Heart right ventricle (tissue), 16 donors: ENCODE results near the gene FLT4. TPM values are rescaled to one million over a fixed set of nuclear protein-coding genes. Genes with fewer than 3 reads are reported as not detected.

Source experiments
- ATAC-seq, 8 donors: fragments of 200-7000 bp; cut with Tn5 transposase; one replicate each; pipeline ENCODE4 v1.9.1; 2020; ENCODE audit warnings: mild to moderate bottlenecking in 8 of 8, moderate library complexity in 8 of 8, moderate number of reproducible peaks in 1 of 8
- DNase-seq, 2 donors: peaks; one replicate each; pipeline ENCODE4 v3.0.0-alpha.2; 2020
- H3K27ac ChIP-seq, 10 donors: fragments of 200-600 bp; sonication (generic) in 2 of 10; one replicate each; pipeline versions ENCODE4 v1.5.0 to v1.8.0; 2020 to 2022; ENCODE audit warnings: mild to moderate bottlenecking in 3 of 10
- H3K27me3 ChIP-seq, 7 donors: fragments of 200-600 bp; one replicate each; pipeline ENCODE4 v1.8.0; 2021 to 2022; ENCODE audit warnings: mild to moderate bottlenecking in 2 of 7
- H3K36me3 ChIP-seq, 9 donors: fragments of 200-600 bp; sonication (generic) in 1 of 9; one replicate each; pipeline versions ENCODE4 v1.5.0 to v1.8.0; 2020 to 2022; ENCODE audit warnings: mild to moderate bottlenecking in 2 of 9
- H3K4me1 ChIP-seq, 9 donors: fragments of 200-600 bp; sonication (generic) in 1 of 9; one replicate each; pipeline versions ENCODE4 v1.5.0 to v1.8.0; 2020 to 2022; ENCODE audit warnings: mild to moderate bottlenecking in 4 of 9
- H3K4me3 ChIP-seq, 10 donors: fragments of 200-600 bp; sonication (generic) in 2 of 10; one replicate each; pipeline versions ENCODE4 v1.5.0 to v1.8.0; 2020 to 2022; ENCODE audit warnings: mild to moderate bottlenecking in 7 of 10, moderate library complexity in 2 of 10
- H3K9me3 ChIP-seq, 11 donors: fragments of 200-600 bp in 10 of 11; sonication (generic) in 2 of 11; one replicate each; pipeline versions ENCODE4 v1.5.0 to v1.8.0; 2013 to 2022; ENCODE audit warnings: mild to moderate bottlenecking in 2 of 11, control low read depth in 1 of 11, moderate library complexity in 1 of 11
- WGBS, 2 donors: extraction: QIAGEN DNeasy Blood & Tissue Kit; methylation state at CpG; one replicate each; pipeline ENCODE4 v1.1.7; 2013; ENCODE audit warnings: inconsistent platforms in 1 of 2; 5-methylcytosine and 5-hydroxymethylcytosine counted together
- intact Hi-C, 10 donors: fragments of 100-400 bp; cut with DNase I; formaldehyde crosslinking; loops; one replicate each; pipeline versions ENCODE4 v1.11.1 to v1.14.2; 2022
- polyA plus RNA-seq, 2 donors: library from polyadenylated mRNA; stranded (reverse); fragments of 200-250 nt; gene quantifications; one replicate each; pipeline ENCODE4 v1.2.3, GENCODE V29; 2013
- total RNA-seq, 10 donors: library from RNA; stranded (reverse); fragmentation: NEBNext Ultra II Directional in 3 of 10; extraction: Animal tissue kit (Norgen Biotek cat#: 25700) in 3 of 10; gene quantifications; one replicate each; pipeline versions ENCODE4 v1.2.1 to v1.2.4, GENCODE V29; 2021 to 2023
- TF ChIP-seq, protein P1 (sequence below), 9 donors: fragments of 200-600 bp; sonication (generic) in 2 of 9; IDR thresholded peaks; one replicate each; pipeline versions ENCODE4 v1.5.0 to v1.8.0; 2021 to 2022; ENCODE audit warnings: antibody characterized with exemption in 9 of 9, mild to moderate bottlenecking in 5 of 9, moderate library complexity in 1 of 9
- donor health status: Arrhythmogenic right ventricular cardiomyopathy.
- donor health status: ischemic (EF 13 %, LVEDD 7.1; RV severe dilation, severe dysfunction).
- donor health status: healthy with polysubstance abuse.
- donor health status: DM: no; HTN: yes; CAD: no.
- donor health status: DM: no; HTN: no; CAD: no.
- donor health status: ischemic (EF 25% LVEDD 6.9; RV normal size, moderate dysfunction).
- donor health status: ischemic (EF 25% LVEDD 5.7; RV mildly dilated, moderate dysfunction).
- donor health status: healthy.
- donor health status: DM: yes; HTN: yes; CAD: no.
- donor health status: Ischemic cardiomyopathy.
- donor health status: ischemic (EF 35%, LVEDD 5.7; RV mildly dilated, moderate dysfunction).
- donor health status: nonischemic (EF 11% LVEDD 7.7; RV severe dilation, severe dysfunction).
- donor health status: DM: yes; HTN: yes; CAD: no.
- donor health status: PGD.
- donor health status: ischemic (EF 29% LVEDD 5.4; RV normal size, mild dysfunction).
- donor health status: nonischemic (EF 23%, LVEDD 6.1; RV moderate dilation, normal function).

The FLT4 gene
- total and polyA plus RNA-seq, 12 donors: 3.8 to 10.8 (median 6.3) TPM

- 81 to 87% methylated on average over 9 of the region's 9 CpGs for WGBS, 2 donors
- Histone ChIP-seq H3K27ac (no peak overlapping the region), H3K4me1 (no peaks in the 10 kb centered on the region), H3K4me3 (no peak overlapping the region), H3K36me3 (no peaks in the 10 kb centered on the region), H3K9me3 (no peaks in the 10 kb centered on the region), H3K27me3 (peaks cover 0 to 6% (median 4%) of the 10 kb centered on the region in 7 donors)
- TF ChIP-seq, protein P1, sequence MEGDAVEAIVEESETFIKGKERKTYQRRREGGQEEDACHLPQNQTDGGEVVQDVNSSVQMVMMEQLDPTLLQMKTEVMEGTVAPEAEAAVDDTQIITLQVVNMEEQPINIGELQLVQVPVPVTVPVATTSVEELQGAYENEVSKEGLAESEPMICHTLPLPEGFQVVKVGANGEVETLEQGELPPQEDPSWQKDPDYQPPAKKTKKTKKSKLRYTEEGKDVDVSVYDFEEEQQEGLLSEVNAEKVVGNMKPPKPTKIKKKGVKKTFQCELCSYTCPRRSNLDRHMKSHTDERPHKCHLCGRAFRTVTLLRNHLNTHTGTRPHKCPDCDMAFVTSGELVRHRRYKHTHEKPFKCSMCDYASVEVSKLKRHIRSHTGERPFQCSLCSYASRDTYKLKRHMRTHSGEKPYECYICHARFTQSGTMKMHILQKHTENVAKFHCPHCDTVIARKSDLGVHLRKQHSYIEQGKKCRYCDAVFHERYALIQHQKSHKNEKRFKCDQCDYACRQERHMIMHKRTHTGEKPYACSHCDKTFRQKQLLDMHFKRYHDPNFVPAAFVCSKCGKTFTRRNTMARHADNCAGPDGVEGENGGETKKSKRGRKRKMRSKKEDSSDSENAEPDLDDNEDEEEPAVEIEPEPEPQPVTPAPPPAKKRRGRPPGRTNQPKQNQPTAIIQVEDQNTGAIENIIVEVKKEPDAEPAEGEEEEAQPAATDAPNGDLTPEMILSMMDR (IDR thresholded peaks at IDR 0.05): no peak
- intact Hi-C loops: no loop called here
- ATAC-seq: no peak
- DNase-seq: no peak
Measured at GRCh38 chr5:180598316-180598701, 51.1 kb downstream of the FLT4 start.

DNA sequence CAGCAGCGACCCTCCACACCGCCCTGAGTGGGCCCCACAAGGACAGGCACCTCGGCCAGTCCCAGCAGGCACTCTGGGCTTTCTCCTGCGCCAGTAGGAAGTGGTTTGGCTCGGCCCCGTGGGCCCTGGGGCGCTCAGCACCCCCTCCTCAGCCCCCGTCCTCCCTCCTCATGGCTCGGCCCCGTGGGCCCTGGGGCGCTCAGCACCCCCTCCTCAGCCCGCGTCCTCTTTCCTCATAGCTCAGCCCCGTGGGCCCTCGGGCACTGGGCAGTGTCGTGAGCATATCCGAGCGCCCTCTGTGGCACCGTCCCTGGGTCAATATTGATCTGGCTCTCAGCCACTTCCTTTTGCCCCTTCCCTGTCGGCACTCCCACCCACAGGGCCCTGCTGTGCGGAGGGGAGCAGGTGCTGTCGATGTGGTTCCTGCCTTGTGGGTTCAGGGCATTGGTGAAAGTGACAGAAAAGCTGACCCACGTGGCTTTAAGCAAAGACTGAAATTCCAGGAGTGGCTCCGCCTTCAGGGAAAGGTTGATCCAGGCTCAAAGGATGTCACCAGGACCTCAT lies 52.6 kb downstream of the FLT4 start:
- Histone ChIP-seq H3K9me3 (no peaks in the 10 kb centered on the region), H3K27ac (no peak overlapping the region), H3K27me3 (peaks cover 0 to 22% (median 16%) of the 10 kb centered on the region in 7 donors), H3K4me3 (no peak overlapping the region), H3K4me1 (peaks cover 0 to 2% (median under 1%) of the 10 kb centered on the region in 9 donors), H3K36me3 (no peaks in the 10 kb centered on the region)
- intact Hi-C loops: no loop called here
- TF ChIP-seq, protein P1 (IDR thresholded peaks at IDR 0.05): no peak
- ATAC-seq: no peak
- 81% methylated on average over 24 of the region's 24 CpGs for WGBS, 2 donors
- no peak for DNase-seq

GRCh38 chr5:180596115-180596667 lies 53.2 kb downstream of the FLT4 start:
- Histone ChIP-seq H3K36me3 (no peaks in the 10 kb centered on the region), H3K9me3 (no peaks in the 10 kb centered on the region), H3K4me1 (peaks cover 0 to 7% (median 5%) of the 10 kb centered on the region in 9 donors), H3K27me3 (peaks cover 1 to 28% (median 21%) of the 10 kb centered on the region in 7 donors), H3K4me3 (no peak overlapping the region), H3K27ac (no peak overlapping the region)
- intact Hi-C loops: no loop called here
- no peak for DNase-seq
- TF ChIP-seq, protein P1 (IDR thresholded peaks at IDR 0.05): no peak
- WGBS, 2 donors: 93 to 96% methylated on average over 12 of the region's 12 CpGs
- ATAC-seq: no peak

DNA sequence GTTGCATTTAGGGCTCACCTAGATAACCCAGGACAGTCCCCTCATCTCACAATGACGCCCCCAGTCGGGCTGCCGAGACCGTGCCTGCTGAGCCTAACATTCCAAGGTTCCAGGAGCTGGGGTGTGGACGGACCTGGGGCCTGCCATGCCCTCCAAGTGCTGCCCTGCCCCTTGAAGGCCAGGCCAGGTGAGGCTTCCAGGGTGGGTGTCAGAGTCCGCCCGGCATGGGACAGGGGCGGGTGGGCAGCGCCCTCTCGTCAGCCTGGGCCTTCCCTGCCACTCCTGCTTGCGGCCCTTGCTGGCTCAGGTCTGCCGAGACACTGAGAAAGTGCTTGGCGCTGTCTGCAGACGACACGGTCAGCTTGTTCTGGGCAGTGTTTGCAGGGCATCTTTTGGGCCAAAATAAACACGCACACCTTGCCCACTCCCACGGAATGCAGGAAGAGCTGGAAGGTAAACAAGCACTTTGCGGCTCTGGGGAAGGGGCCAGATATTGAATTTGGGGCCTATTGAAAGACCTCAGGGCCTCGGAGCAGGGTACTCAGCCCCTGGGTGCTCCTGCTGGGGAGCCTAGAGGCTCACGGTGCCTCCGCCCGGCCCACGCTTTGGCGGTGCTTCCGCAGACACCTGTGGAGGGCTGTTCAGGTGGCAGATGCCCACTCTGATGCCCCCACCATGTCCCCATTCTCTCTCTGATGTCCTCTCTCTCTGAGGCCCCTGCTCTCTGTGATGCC lies 53.9 kb downstream of the FLT4 start:
- H3K36me3 ChIP-seq: no peaks in the 10 kb centered on the region
- intact Hi-C loops: no loop called here
- no peak for DNase-seq
- WGBS, 2 donors: 89% methylated on average over 22 to 25 of the region's 25 CpGs
- H3K4me3 ChIP-seq: no peak overlapping the region
- H3K27me3 ChIP-seq: peaks cover 6 to 34% (median 28%) of the 10 kb centered on the region in 7 donors
- H3K27ac ChIP-seq: no peak overlapping the region
- no peak for ATAC-seq
- H3K4me1 ChIP-seq: peaks cover 0 to 13% (median 10%) of the 10 kb centered on the region in 9 donors
- H3K9me3 ChIP-seq: no peaks in the 10 kb centered on the region
- TF ChIP-seq, protein P1 (IDR thresholded peaks at IDR 0.05): no peak
